Measurements from ENCODE around the gene CEP19.

Gene CEP19

GRCh38 chr3:196667056-196667825, 44.8 kb downstream of the CEP19 start:
- DNase-seq (ENCODE audit: low spot score) (no peak), FAIRE-seq (no peak)

- FAIRE-seq (peak; percentile 85), DNase-seq (ENCODE audit: low spot score) (peak; percentile 91)
These were observed 45.8 kb downstream of the CEP19 start for GRCh38 chr3:196666001-196666867.

DNA sequence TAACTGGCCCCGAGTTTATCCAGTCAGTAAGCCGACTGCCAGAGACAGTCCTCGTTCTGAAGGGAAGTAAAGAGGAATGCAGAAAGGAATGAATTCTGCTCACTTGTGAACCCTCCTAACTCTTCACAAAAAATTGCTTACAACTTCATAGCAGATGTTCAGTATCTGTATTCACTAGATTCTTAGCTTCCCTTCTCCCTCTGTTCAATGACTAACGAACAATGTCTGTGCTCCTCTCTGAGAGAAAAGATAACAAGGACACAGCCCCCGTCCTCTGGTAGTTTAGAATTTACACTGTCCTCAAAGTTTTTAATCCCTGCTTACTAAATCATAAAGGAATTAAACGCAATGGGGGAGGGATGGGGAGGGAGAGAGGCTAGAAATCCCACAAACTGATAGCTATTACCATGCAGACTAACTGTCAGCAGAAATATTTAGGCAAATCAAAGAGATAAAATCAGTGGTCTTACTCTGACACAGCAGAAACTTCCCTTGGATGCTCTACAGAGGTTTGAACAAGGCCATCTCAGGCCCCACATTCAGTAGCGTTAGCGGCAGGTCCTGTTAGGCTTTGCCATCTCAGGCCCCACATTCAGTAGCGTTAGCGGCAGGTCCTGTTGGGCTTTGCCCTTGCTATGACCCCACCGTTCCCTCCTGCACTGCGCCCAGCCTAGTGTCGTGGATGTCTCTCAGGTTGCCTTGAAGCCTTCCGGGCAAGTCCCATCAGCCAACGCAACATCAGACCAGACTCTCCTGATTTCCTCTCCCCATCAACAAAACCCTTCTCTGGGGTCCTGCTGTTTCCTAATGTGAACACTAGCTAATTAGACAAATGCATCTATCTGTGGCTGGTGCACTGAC, 49.1 kb downstream of the CEP19 start:
- no peak for DNase-seq (ENCODE audit: low spot score)
- no peak for FAIRE-seq

- DNase-seq (ENCODE audit: low spot score) (no peak), FAIRE-seq (no peak)
These were observed 50.0 kb downstream of the CEP19 start for GRCh38 chr3:196662033-196662432.

DNA sequence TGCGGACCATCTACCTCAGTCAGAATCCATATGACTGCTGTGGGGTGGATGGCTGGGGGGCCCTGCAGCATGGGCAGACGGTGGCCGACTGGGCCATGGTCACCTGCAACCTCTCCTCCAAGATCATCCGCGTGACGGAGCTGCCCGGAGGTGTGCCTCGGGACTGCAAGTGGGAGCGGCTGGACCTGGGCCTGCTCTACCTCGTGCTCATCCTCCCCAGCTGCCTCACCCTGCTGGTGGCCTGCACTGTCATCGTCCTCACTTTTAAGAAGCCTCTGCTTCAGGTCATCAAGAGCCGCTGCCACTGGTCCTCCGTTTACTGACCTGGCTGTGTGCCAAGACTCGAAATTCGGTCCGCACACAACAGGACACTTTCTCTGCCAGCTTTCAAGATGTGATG, 50.6 kb downstream of the CEP19 start:
- DNase-seq (ENCODE audit: low spot score) (no peak), FAIRE-seq (no peak)

- no peak for FAIRE-seq
- no peak for DNase-seq (ENCODE audit: low spot score)
These were observed 51.5 kb downstream of the CEP19 start for GRCh38 chr3:196660381-196661166.

- FAIRE-seq (no peak), DNase-seq (ENCODE audit: low spot score) (no peak)
These were observed 52.1 kb downstream of the CEP19 start for GRCh38 chr3:196659901-196660351.
